K562 (cell line): ENCODE results near the gene KLHL18. TPM values are rescaled to one million over a fixed set of nuclear protein-coding genes. Genes with fewer than 3 reads are reported as not detected.

ENCODE experiments used
- ARID2 ChIP-seq: fragments of 450-650 bp; IDR thresholded peaks from 2 replicates; pipeline ENCODE4 v1.6.1; 2017; ENCODE audit warnings: antibody characterized with exemption, mild to moderate bottlenecking
- EZH2 ChIP-seq: IDR thresholded peaks from 2 replicates; pipeline ENCODE4 v1.6.1; 2012; ENCODE audit warnings: low read depth, mild to moderate bottlenecking, inconsistent platforms, low read length, borderline replicate concordance
- GTF2B ChIP-seq: IDR thresholded peaks from 2 replicates; pipeline ENCODE4 v1.6.1; 2011; ENCODE audit not compliant: insufficient read length; ENCODE audit errors: extremely low read depth
- KDM2B ChIP-seq: fragments of 250-450 bp; sonication (Bioruptor Pico); IDR thresholded peaks from 2 replicates; pipeline ENCODE4 v1.8.0; 2021; ENCODE audit warnings: mild to moderate bottlenecking, moderate library complexity
- KDM5B ChIP-seq: fragments of 200-600 bp; sonication (generic); IDR thresholded peaks from 2 replicates; pipeline ENCODE4 v1.6.1; 2012; ENCODE audit warnings: low read depth, mild to moderate bottlenecking, moderate library complexity, low read length, control low read depth, inconsistent platforms; ENCODE audit not compliant: insufficient replicate concordance
- MGA ChIP-seq: fragments of 450-650 bp; IDR thresholded peaks from 2 replicates; pipeline ENCODE4 v1.6.1; 2016; ENCODE audit warnings: mild to moderate bottlenecking, moderate library complexity
- OTX1 ChIP-seq: fragments of 450-650 bp; formaldehyde crosslinking; IDR thresholded peaks from 2 replicates; pipeline ENCODE4 v1.4.0; 2022; ENCODE audit warnings: mild to moderate bottlenecking
- POLR2B ChIP-seq: fragments of 450-650 bp; IDR thresholded peaks from 2 replicates; pipeline ENCODE4 v1.6.1; 2018; ENCODE audit warnings: low read depth; ENCODE audit not compliant: partially characterized antibody
- RBFOX2 ChIP-seq: fragments of 200-400 bp; formaldehyde crosslinking; IDR thresholded peaks from 2 replicates; pipeline ENCODE4 v1.6.1; 2017; ENCODE audit warnings: low read depth, mild to moderate bottlenecking, low read length, moderate library complexity
- RBM15 ChIP-seq: fragments of 200-400 bp; formaldehyde crosslinking; IDR thresholded peaks from 2 replicates; pipeline ENCODE4 v1.6.1; 2018; ENCODE audit warnings: mild to moderate bottlenecking, low read length, moderate library complexity; ENCODE audit not compliant: insufficient read depth
- SAFB2 ChIP-seq: fragments of 200-400 bp; formaldehyde crosslinking; IDR thresholded peaks from 2 replicates; pipeline ENCODE4 v1.6.1; 2018; ENCODE audit warnings: borderline replicate concordance, low read length, low read depth, moderate library complexity; ENCODE audit not compliant: severe bottlenecking
- SIN3B ChIP-seq: fragments of 450-650 bp; IDR thresholded peaks from 2 replicates; pipeline ENCODE4 v1.6.1; 2017; ENCODE audit warnings: low read depth, mild to moderate bottlenecking, moderate library complexity
- SNRNP70 ChIP-seq: fragments of 200-400 bp; formaldehyde crosslinking; optimal IDR thresholded peaks from 2 replicates; pipeline ENCODE3; 2017; ENCODE audit warnings: low read depth, low read length
- YBX1 ChIP-seq: fragments of 450-650 bp; IDR thresholded peaks from 2 replicates; pipeline ENCODE4 v1.7.1; 2016; ENCODE audit warnings: mild to moderate bottlenecking
- ZC3H4 ChIP-seq: sonication (generic); formaldehyde crosslinking; IDR thresholded peaks from 2 replicates; pipeline ENCODE4 v1.9.0; 2021; ENCODE audit warnings: missing genetic modification reagents, borderline replicate concordance
- ZNF124 ChIP-seq: sonication (generic); formaldehyde crosslinking; IDR thresholded peaks from 2 replicates; pipeline ENCODE4 v1.8.1; 2022; ENCODE audit warnings: missing genetic modification reagents
- polyA plus RNA-seq, 8 experiments: library from polyadenylated mRNA; depleted of rRNA in 4 of 8; stranded (reverse) in 5 of 8; unstranded in 3 of 8; fragments of >200 nt; fragmentation: Nextera tagmentation in 2 of 8; fragmentation: Illumina TruSeq in 1 of 8; extraction: Ambion mirVana in 2 of 8; extraction: Trizol in 1 of 8; gene quantifications; 2 replicates each; pipeline versions ENCODE4 v1.2.1 to v1.2.3, GENCODE V29; 2011 to 2014; ENCODE audit warnings: inconsistent platforms in 1 of 8, missing spikeins in 1 of 8
- total RNA-seq, 7 experiments: library from RNA; depleted of rRNA in 6 of 7; stranded (reverse); fragments of >200 nt in 6 of 7; fragmentation: Illumina TruSeq in 2 of 7; extraction: Trizol in 2 of 7; gene quantifications; 2 replicates each; pipeline versions ENCODE4 v1.2.1 to v1.2.3, GENCODE V29; 2011 to 2021; ENCODE audit warnings: low replicate concordance in 1 of 7

The KLHL18 gene
- total and polyA plus RNA-seq, 9 of the 15 experiments (the other 6 are each of a cell fraction or from before 2014, with no cell fraction given) = 26.7 to 97.5 (median 48.7) TPM

- TF ChIP-seq EZH2 (no peak), OTX1 (no peak), ZNF124 (CRISPR knock-in tag) (no peak), SAFB2 (no peak), YBX1 (no peak), ZC3H4 (CRISPR knock-in tag) (no peak), ARID2 (0 out of 2 replicates have a peak, but pooled peaks have one; percentile 20), KDM5B (peak; percentile 88), SIN3B (peak; percentile 85), KDM2B (CRISPR knock-in tag) (no peak), GTF2B (no peak), RBFOX2 (peak; percentile 96), RBM15 (no peak), SNRNP70 (no peak), POLR2B (peak; percentile 89), MGA (peak; percentile 75)
Measured at GRCh38 chr3:47282424-47283192, at the start of gene KLHL18, which contains the start of gene KIF9 (continued).
